HG03103 (cell line): Measurements from ENCODE around the gene EFEMP1.
"Not testable (repeated sequence)": the region's sequence is repeated elsewhere in the genome, so short reads cannot be mapped to it uniquely, and the experiment has no call there.

Experiments used
- ATAC-seq: cut with Tn5 transposase; IDR thresholded peaks from one replicate; pipeline ENCODE4 v1.9.1; 2021; ENCODE audit warnings: low read depth; ENCODE audit not compliant: unreplicated experiment

Gene EFEMP1

GRCh38 chr2:55838653-55839052 is 84.9 kb downstream of the EFEMP1 start:
- ATAC-seq: no peak

GRCh38 chr2:55838117-55838516 is 85.5 kb downstream of the EFEMP1 start:
- ATAC-seq: not testable (repeated sequence)

GRCh38 chr2:55837073-55837472 is 86.5 kb downstream of the EFEMP1 start:
- ATAC-seq: no peak

- not testable (repeated sequence) for ATAC-seq
These were observed 91.7 kb downstream of the EFEMP1 start for GRCh38 chr2:55831671-55832410.

- ATAC-seq: no peak
These were observed 95.7 kb downstream of the EFEMP1 start for GRCh38 chr2:55827855-55828254.

GRCh38 chr2:55827428-55827827 is 96.2 kb downstream of the EFEMP1 start:
- not testable (repeated sequence) for ATAC-seq

GRCh38 chr2:55826246-55826645 is 97.3 kb downstream of the EFEMP1 start:
- no peak for ATAC-seq

GRCh38 chr2:55824551-55825096 is 99.0 kb downstream of the EFEMP1 start:
- ATAC-seq: no peak
